GM18868 (cell line): Measurements from ENCODE around the gene PMP22.

Experiments used
- ATAC-seq: cut with Tn5 transposase; IDR thresholded peaks from one replicate; pipeline ENCODE4 v1.9.1; 2021; ENCODE audit warnings: mild to moderate bottlenecking, moderate library complexity; ENCODE audit not compliant: unreplicated experiment

The PMP22 gene

DNA sequence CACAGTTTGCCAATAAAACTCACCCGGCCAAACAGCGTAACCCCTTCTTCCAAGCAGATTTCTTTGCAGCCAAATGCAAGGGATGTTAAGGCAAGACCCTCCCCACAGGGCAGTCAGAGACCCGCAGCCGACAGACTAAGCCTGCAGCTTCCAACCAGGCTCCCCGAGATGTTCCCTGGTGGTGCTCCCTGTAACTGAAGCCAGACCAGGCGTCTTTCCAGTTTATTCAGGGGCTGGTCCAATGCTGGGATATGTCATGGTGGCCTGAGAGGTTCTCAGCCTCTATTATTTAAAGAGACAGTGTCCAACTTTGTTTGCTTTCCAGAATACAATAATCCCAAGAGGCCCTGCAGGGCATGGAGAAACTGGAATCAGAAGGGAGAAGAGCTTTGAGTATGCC lies at the start of gene PMP22:
Gene PMP22, minus strand, starts transcription at position 196 of the 400 bp plus-strand sequence. CDS start 4,599 bp downstream, outside the sequence.
- no peak for ATAC-seq

DNA sequence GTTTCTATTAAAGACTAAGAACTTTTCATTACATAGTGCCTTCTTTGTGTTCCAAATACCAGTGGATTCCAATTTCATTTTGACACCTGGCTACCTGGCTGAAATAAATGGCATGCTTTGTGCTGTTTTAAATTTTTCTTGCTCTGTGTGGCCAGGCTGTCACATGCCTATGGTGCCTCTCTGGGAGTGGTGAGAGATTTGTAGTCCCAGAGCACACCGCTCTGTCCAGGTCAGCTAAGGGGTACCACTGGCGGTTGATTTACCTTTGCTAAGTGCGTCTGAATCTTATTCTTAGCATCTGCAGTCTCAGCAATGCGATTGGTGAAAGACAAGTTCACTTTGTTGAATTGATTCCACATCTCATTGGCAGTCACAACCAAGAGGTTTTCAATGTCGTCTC lies 46.9 kb upstream of the PMP22 start:
- ATAC-seq, result no peak

DNA sequence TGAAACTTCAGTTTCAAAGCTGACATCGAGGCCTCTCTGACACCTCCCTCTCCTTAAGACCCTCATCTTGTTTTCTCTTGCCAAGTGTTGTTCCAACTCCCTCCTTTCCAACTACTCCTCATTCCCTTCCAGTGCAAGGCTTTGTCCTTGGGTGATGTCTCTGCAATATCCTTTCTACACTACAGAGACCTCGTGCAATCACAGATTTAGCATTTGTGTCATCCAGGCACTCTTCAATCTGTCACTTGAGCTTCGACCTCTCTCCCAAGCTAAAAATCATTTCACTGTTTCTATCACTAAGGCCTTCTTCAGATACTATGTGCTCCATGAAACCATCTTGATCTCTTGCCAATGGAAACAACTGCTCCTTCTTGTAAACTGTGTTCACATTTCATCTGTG lies 44.7 kb upstream of the PMP22 start:
- ATAC-seq, result no peak

DNA sequence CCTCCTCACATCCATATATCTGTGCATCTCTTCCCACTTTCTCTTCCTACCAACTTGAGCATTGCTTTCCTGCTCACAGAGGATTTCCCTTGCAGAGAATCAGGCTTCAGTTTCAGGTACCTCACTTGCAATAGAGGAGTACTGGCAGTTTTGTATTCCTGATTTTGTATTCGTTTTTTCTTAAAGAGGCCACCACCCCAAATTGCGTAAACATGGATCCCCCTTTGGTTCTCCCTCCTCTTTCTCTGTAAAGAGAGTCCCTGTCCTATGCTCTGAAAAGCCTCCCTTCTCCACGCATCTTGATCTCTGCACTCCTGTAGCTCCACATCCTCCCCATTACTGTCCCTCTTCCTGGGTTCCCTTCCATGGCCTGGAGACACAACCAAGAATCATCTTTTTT lies 44.1 kb upstream of the PMP22 start:
- no peak for ATAC-seq

DNA sequence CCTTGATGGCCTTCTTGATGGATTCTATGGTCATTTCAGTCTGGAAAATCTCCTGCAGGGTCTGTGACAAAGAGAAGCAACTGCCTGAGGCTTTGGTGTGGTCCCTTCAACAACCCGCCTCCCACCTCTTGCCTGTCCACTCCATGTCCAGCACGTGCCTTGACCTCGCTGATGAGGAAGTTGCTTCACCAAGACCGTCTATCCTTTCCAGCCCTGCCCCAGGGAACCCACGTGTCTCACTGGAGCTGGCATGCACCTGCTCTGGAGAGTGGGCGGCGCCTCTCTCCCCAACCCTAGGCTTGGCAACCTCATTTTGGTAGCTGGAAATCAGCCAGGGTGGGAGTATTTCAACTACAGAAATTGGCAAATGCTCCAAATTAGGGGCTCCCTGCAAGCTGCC lies 43.6 kb upstream of the PMP22 start:
- no peak for ATAC-seq

DNA sequence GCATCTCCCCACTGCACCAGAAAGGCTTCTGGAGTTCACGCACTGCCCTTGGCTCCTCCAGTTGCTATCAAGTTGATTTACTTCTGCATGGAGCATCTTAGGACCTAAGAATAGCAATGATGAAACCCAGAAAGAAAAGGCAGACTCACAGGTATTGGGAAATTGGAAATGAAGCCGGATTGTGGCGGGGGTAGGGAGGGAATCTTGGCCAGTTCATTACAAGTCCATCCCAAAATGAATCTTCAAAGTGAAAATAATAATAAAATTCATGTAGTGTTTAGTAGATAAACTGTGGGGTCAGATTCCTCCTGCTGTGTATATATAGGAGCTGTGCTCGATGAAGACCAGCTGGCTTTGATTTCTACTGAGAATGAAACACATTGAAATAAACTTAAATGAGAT lies 42.6 kb upstream of the PMP22 start:
- no peak for ATAC-seq

DNA sequence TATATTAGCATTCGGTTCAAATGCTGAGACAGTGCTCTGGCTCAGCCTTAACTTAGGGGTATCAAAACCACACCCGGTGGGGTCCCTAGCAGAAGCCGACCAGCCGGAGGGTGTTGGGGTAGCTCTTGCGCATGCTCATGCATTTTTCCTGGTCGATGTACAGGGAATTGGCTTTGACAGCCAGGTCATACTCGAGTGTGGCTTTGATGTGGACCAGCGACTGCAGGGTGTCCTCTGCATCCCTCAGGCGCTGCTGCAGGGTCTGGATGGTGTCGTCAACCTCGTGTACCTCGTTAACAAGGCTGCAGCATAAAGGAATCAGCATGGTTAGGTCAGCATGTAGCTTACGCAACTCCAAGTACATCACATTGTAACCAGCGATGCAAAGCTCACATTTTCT lies 38.7 kb upstream of the PMP22 start:
- ATAC-seq, result no peak

DNA sequence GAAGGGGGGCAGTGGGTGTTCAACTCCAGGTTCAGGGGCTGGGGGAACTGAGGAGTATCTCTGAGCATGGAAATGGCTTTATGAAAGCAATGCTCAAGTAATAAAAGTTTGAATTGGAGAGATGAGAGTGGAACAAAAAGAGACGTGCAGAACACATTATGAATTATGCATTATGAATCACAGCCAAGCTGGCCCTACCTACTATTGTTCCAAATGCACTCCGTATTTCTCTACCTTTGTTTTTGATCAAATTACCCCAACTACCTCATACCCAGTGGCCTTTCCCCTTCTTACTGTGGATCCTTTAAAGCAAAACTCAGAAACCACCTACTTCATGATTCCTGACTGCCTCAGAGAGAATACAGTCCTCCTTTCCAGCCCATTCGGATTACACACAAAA lies 38.1 kb upstream of the PMP22 start:
- no peak for ATAC-seq

DNA sequence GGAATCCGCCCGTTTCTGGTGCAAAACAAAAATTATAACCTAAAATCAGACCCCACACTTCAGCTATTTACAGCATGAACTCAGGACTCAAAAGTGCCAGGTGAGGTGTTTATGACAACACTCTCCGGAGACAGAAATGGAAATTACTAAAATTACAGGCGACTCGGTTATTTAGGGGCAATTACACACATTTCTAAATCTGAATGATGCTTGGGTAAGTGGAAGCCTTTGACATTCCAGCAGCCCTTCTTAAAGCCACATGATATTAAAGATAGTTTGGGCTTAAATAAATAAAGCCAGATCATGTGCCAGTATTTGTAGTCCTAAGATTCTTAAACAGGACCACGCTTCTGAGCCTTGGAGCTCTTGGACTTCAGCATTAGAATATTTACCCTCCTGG lies 36.7 kb upstream of the PMP22 start:
- ATAC-seq, result no peak

DNA sequence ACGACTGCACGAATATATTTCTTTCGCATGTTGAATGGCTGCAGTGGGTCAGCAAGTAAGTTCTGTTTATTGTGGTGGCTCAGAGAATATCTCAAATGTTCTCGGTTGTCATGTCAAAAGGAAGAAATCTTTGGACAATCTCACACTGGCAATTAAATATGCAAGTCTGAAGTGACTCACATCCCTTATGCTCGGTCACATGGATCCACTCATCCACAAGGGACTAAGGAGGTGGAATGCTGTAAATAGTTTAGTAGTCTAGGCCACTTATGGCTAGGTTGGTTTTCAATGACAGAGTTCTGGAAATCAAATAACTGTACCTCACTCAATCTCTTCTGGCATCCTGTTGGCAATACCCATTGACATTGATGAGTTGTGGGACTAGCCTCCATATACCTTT lies 33.0 kb upstream of the PMP22 start:
- no peak for ATAC-seq

DNA sequence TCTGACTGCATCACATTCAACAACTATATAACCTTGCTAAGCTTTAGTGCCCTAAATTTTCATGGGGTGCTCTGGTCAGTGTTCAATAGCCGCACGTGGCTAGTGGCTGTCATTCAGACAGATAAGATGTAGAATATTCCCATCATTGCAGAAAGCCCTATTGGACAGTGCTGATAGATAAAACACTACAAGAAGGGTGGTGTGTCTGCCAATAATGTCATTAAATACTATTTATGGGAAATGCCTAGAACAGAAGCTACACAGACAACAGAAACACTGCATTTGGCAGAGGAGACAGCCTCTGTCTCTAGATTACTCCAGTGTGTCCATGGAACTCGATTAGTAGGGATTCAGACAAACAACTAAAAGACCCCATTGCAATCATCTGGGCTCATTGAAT lies 28.4 kb upstream of the PMP22 start:
- no peak for ATAC-seq

DNA sequence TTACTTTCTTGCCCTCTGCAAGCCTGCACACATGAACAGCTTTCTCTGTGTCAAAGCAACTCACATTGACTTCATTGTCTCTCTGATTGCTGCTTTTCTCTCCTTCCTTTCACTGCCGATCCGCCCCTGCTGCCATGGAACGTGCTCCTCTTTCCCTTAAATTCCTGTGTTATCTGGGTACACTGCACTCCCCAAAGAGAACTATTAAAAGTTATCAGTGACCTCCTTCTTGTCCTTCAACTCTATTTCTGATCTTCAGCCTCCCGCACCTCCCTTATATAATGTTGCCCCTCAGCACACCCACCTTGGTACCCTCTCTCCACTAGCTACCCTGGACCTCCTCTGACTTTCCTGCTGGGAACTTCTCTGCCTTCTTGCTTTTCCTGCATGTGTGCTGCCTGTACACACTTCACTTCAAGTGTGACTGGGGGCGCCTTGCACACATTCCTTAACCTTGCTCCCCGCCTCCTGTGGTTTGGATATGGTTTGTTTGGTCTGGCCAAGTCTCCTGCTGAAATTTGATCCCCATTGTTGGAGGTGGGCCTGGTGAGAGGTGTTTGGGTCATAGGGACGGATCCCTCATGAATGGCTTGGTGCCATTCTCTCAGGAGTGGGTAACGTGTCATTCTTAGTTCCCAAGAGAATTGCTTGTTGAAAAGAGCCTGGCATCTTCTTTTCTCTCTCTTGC lies 26.7 kb upstream of the PMP22 start:
- no peak for ATAC-seq

DNA sequence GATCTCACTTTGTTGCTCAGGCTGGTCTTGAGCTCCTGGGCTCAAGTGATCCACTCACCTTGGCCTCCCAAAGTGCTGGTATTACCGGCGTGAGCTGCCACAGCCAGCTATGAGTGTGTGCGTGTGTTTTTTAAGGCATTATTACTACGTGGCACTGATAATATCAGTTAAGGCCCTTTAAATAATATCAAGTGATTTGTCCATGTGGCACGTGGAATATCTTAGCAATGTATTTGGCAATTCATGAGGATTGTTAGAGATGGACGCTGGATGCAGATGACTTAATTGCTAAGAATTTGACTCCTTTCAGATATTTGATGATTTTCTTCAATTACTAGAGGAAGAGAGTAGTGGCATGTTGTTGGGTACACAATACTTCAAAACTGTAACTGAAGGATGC lies 25.5 kb upstream of the PMP22 start:
- ATAC-seq, result no peak

DNA sequence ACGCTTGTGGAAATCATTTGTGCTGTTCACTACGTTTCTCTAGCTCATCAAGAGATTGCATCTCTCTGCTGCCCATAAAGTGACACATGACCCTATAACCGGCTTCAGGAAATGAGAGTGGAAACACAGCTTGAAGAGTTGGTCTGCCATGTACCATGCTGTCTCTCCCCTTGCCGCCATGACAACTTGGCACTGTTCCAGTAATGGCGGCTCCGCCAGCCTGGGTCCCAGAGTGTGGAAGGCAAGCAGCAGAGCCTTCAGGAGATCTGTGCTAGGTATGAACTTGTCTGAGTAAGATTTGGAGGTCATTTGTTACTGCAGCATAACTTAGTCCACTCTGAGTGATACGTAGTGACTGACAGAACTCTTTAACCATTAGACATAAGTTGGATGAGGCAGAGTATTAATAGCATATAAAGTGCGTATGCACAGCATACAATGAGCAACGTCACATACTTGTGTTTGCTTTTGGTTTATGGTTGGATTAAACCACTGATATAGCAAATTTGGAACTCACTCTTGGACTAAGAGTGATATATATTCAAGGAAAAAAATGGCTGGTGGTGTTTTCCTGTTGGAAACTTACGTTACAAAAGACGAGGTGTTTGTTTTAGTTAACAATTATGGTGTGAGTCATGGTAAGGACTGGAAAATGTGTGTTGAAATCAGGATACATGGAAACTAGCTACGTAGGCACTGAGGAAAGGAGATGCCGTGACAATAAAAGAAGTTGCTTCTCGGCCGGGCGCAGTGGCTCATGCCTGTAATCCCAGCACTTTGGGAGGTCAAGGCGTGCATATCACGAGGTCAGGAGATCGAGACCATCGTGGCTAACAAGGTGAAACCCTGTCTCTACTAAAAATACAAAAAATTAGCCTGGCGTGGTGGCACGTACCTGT lies 24.4 kb upstream of the PMP22 start:
- ATAC-seq, result no peak

DNA sequence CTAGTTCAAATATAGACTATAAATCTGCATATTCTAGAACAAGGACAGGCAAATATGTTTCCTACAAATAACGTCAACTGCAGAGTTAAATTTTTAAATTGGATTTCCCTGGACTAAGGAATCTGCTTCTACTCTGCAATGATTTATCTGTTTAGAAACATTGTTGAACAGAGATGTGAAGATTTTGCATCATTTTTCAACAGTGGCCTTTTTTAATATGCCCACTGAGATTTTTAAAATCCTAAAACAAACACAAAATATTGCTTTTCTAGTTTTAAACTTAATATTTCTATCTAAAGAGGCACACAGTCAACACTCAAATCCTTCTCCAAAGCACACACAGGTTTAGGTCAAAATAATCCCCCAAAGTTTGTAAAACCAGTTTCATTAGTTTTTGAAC lies 23.7 kb upstream of the PMP22 start:
- ATAC-seq, result no peak

DNA sequence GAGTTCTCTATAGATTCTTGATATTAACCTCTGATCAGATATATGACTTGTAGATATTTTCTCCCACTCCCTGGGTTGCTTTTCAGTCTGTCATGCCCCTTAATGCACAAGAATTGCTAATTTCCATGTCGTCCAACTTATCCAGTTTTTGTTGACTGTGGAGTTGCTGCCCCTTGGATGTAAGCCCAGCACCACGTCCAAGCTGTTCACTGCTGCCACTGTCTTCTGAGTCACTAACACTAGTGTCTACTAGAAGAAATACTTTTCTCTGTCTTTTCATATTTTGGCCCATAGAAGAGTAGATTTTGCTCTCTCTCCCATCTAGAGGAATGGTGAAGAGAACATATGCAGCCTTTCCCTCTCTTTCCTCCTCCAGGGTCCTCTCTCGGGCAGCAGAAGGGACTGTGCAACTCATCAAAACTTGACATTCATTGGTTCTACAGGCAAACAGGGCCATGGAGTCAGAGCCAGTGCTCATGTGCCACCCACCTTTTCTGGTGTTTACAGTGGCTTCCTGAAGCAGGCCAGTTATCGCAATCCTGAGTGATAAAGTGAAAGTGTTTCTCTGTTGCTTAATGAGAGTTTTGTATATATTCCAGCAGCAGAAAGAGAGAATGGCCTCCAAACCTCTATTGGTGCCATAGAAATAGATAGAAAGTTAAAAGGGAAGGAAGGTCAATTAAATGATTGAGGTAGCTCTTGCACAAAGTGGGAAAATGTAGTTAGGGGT lies 22.6 kb upstream of the PMP22 start:
- no peak for ATAC-seq

DNA sequence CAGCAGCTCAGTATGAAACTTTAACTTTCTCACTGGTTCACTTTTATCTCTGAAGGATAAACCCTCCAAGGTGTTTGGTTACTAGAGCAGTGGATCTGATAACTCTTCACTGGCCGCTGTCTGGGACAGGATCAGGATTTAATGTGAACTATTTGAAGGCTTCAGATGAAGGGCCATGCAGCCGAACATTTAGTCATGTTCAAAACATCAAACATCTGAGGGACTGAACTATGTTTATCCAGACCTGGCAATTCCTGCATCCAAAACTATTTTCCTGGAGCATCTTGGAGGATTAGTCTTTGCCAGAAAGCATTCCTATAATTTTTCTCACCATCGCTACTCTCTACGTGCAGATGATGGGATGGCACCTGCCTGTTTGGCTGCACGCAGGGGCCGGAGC lies 20.3 kb upstream of the PMP22 start:
- ATAC-seq, result no peak

DNA sequence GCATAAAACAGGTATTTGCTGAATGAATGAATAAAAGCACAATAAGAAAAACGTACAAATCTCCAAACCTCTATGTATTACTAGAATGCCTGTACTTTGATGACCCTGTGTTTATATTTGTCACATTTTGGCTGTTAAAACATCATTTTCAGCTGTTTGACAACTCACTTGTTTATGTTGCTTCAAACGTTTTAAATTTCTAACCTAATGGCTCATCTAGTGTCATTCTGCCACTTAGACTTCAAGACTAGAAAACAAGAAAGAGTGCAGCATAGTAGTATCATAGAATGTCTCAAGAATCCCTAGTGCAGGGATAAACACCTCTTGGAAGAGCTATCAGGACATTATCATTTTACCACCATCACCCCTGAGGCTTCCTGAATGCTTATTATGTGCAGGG lies 19.4 kb upstream of the PMP22 start:
- ATAC-seq, result no peak

DNA sequence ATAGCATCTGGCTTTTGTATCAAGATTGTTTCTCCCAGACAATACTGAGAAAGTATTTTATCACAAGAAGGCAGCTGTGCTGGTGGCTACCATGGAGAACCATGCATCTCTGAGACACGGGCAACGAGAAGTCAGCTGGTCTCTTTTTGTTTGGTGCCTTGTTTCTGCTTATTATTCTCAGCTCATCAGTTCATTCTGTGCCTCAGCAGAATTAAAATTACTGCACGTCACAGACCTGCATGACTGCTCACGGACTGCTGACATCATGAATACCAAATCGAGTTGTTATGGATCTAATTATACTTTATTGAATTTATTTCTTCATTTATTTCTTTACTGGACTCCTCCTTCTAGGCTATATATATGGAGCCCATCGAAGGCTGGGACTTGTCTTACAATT lies 19.0 kb upstream of the PMP22 start:
- no peak for ATAC-seq

DNA sequence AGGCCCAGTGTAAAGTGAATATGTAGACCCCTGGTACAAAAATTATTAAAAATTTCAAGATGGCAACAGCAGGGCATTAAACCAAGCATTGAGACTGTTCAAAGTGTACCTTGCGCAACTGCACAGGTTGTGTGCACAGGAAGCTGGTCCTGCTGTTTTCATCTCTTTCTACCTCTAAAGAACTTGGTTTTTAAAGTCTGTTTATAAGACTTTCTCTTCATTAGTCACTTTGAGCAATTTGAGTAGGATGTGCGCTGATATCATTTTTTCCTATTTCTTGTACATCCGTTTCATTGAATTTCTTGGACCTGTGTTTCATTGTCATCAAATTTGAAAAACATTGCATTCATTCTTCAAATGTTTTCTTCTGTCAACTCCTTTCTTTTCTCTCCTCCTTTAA lies 16.8 kb upstream of the PMP22 start:
- no peak for ATAC-seq

DNA sequence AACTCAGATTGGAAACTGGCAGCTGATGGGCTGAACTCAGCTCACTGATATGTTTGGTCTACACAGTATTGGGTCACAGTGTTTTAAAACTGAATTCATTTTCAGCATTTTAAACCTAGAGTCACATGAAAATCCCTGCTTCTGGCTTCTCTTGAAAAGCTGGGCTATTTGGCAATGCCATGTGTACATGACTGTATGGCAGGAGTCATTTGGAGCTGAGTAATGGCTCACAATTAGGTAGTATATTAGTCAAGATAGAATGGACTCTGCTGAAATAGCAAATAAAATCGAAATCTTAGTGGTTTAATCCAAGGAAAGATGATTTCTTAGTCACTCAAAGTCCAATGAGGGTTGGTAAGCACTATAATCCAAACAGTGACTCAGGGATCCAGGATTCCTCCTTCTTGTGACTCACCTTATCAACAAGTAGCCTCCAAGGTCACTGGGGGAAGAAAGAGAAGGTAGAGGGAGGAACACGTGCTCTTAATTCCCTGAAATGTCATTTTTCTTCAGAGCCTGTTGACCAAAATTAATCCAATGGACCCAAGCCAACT lies 13.9 kb upstream of the PMP22 start:
- ATAC-seq, result no peak
